Hepatocyte (in vitro differentiated cells): ENCODE data around the gene DDN. TPM values are rescaled to one million over a fixed set of nuclear protein-coding genes. Genes with fewer than 3 reads are reported as not detected.

Experiments
- DNase-seq: peaks from one replicate; pipeline ENCODE4 v3.0.0-alpha.2; 2016; ENCODE audit warnings: low spot score
- H2AFZ ChIP-seq: fragments of 200-600 bp; sonication (generic); 2 replicates; pipeline ENCODE4 v1.6.0; 2016; ENCODE audit warnings: antibody characterized with exemption, mild to moderate bottlenecking
- H3K27ac ChIP-seq: fragments of 200-600 bp; sonication (generic); 2 replicates; pipeline ENCODE4 v1.5.1; 2016; ENCODE audit warnings: mild to moderate bottlenecking
- H3K27me3 ChIP-seq: fragments of 200-600 bp; sonication (generic); 2 replicates; pipeline ENCODE4 v1.6.1; 2016
- H3K36me3 ChIP-seq: fragments of 200-600 bp; sonication (generic); replicated peaks from 2 replicates; pipeline ENCODE4 v1.5.1; 2016; ENCODE audit warnings: low read depth; ENCODE audit not compliant: insufficient read depth
- H3K4me1 ChIP-seq: fragments of 200-600 bp; sonication (generic); 2 replicates; pipeline ENCODE4 v1.5.1; 2016; ENCODE audit warnings: mild to moderate bottlenecking, moderate library complexity; ENCODE audit not compliant: insufficient read depth
- H3K4me2 ChIP-seq: fragments of 200-600 bp; sonication (generic); 2 replicates; pipeline ENCODE4 v1.6.0; 2016
- H3K4me3 ChIP-seq: fragments of 200-600 bp; sonication (generic); 2 replicates; pipeline ENCODE4 v1.5.1; 2016; ENCODE audit warnings: mild to moderate bottlenecking
- H3K79me2 ChIP-seq: fragments of 200-600 bp; sonication (generic); 2 replicates; pipeline ENCODE4 v1.6.0; 2017; ENCODE audit warnings: mild to moderate bottlenecking
- H3K9me2 ChIP-seq: fragments of 200-600 bp; sonication (generic); replicated peaks from 2 replicates; pipeline ENCODE4 v1.6.0; 2017; ENCODE audit warnings: mild to moderate bottlenecking; ENCODE audit not compliant: insufficient read depth
- H3K9me3 ChIP-seq: fragments of 200-600 bp; sonication (generic); 2 replicates; pipeline ENCODE4 v1.5.1; 2016; ENCODE audit warnings: low read depth, mild to moderate bottlenecking
- H4K20me1 ChIP-seq: fragments of 200-600 bp; sonication (generic); 2 replicates; pipeline ENCODE4 v1.6.0; 2016; ENCODE audit warnings: mild to moderate bottlenecking; ENCODE audit not compliant: insufficient read depth, poor library complexity, severe bottlenecking
- EZH2 ChIP-seq: fragments of 200-600 bp; sonication (generic); IDR thresholded peaks from 2 replicates; pipeline ENCODE4 v1.6.1; 2016; ENCODE audit warnings: antibody characterized with exemption, mild to moderate bottlenecking, borderline replicate concordance
- EZH2phosphoT487 ChIP-seq: fragments of 200-600 bp; sonication (generic); IDR thresholded peaks from one replicate; pipeline ENCODE4 v1.6.1; 2018; ENCODE audit warnings: antibody characterized with exemption, mild to moderate bottlenecking, low read depth, moderate library complexity; ENCODE audit not compliant: unreplicated experiment, severe bottlenecking
- WGBS: methylation state at CpG from one replicate; pipeline ENCODE4 v1.1.6; 2016; ENCODE audit warnings: low lambda C conversion rate; ENCODE audit errors: missing lambda C conversion rate; 5-methylcytosine and 5-hydroxymethylcytosine counted together
- polyA plus RNA-seq: library from polyadenylated mRNA; unstranded; fragments of >200 nt; fragmentation: Nextera tagmentation; extraction: Ambion mirVana; gene quantifications from 2 replicates; pipeline ENCODE4 v1.2.1, GENCODE V29; 2016
- total RNA-seq: library from RNA; depleted of rRNA; stranded (reverse); fragments of >200 nt; gene quantifications from 2 replicates; pipeline ENCODE4 v1.2.3, GENCODE V29; 2014
- TF ChIP-seq, protein P1 (sequence below): fragments of 200-600 bp; sonication (generic); IDR thresholded peaks from 2 replicates; pipeline ENCODE4 v1.5.1; 2016; ENCODE audit warnings: antibody characterized with exemption, mild to moderate bottlenecking; ENCODE audit not compliant: poor library complexity

The DDN gene
- total and polyA plus RNA-seq, 2 experiments from 2014 or later = 0.10 TPM; not detected in 1

DNA sequence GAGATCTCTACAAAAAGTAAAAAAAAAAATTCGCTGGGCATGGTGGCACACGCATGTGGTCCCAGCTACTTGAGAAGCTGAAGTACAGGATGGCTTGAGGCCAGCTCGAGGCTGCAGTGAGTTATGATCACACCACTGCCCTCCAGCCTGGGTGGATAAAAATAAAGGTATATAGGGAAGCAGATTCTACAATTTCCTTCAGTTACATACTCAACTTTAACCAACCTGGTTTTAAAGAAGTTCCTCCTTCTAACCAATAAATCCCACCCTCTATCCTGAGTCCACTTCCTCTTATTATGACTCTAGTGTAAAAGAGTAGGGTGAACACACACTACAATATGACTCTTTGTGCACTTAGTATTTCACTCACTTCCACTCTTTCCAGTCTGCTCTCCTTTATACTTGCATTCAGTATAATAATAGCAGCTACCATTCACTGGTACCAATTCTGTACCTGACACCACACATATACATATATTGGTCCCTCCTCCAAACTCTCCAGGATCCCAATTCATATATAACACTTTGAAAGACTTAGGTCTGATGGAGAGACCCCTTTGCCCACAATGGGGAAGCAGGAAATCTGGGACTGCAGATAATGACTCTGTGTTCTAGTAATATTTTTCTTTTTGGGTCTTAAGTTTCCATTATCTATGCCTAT, 44.2 kb downstream of the DDN start:
- H3K27me3 ChIP-seq = no peaks in the 10 kb centered on the region
- TF ChIP-seq EZH2phosphoT487 = no peak
- no peak for TF ChIP-seq EZH2
- TF ChIP-seq, protein P1, sequence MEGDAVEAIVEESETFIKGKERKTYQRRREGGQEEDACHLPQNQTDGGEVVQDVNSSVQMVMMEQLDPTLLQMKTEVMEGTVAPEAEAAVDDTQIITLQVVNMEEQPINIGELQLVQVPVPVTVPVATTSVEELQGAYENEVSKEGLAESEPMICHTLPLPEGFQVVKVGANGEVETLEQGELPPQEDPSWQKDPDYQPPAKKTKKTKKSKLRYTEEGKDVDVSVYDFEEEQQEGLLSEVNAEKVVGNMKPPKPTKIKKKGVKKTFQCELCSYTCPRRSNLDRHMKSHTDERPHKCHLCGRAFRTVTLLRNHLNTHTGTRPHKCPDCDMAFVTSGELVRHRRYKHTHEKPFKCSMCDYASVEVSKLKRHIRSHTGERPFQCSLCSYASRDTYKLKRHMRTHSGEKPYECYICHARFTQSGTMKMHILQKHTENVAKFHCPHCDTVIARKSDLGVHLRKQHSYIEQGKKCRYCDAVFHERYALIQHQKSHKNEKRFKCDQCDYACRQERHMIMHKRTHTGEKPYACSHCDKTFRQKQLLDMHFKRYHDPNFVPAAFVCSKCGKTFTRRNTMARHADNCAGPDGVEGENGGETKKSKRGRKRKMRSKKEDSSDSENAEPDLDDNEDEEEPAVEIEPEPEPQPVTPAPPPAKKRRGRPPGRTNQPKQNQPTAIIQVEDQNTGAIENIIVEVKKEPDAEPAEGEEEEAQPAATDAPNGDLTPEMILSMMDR = no peak
- 95% methylated on average over 3 of the region's 3 CpGs for WGBS
- no peak overlapping the region for H3K27ac ChIP-seq
- H3K4me3 ChIP-seq = no peak overlapping the region
- no peaks in the 10 kb centered on the region for H3K36me3 ChIP-seq
- H3K9me3 ChIP-seq = no peaks in the 10 kb centered on the region
- peaks cover 46% of the 10 kb centered on the region for H4K20me1 ChIP-seq
- peaks cover 16% of the 10 kb centered on the region for H3K4me1 ChIP-seq
- H3K4me2 ChIP-seq = peak overlapping the region; percentile 78
- H3K9me2 ChIP-seq = no peaks in the 10 kb centered on the region
- DNase-seq = no peak
- H3K79me2 ChIP-seq = peaks cover 62% of the 10 kb centered on the region
- H2AFZ ChIP-seq = no peak overlapping the region

GRCh38 chr12:48954061-48954460, 45.1 kb downstream of the DDN start:
- WGBS = 98% methylated on average over 3 of the region's 3 CpGs
- Histone ChIP-seq H2AFZ (no peak overlapping the region), H3K27ac (no peak overlapping the region), H3K36me3 (no peaks in the 10 kb centered on the region), H3K4me3 (no peak overlapping the region), H3K9me3 (no peaks in the 10 kb centered on the region), H3K4me2 (no peak overlapping the region), H3K79me2 (peaks cover 70% of the 10 kb centered on the region), H3K9me2 (no peaks in the 10 kb centered on the region), H3K27me3 (no peaks in the 10 kb centered on the region), H4K20me1 (peaks cover 54% of the 10 kb centered on the region), H3K4me1 (peaks cover 16% of the 10 kb centered on the region)
- TF ChIP-seq EZH2 (no peak), EZH2phosphoT487 (no peak)
- TF ChIP-seq, protein P1 = no peak
- DNase-seq = no peak

DNA sequence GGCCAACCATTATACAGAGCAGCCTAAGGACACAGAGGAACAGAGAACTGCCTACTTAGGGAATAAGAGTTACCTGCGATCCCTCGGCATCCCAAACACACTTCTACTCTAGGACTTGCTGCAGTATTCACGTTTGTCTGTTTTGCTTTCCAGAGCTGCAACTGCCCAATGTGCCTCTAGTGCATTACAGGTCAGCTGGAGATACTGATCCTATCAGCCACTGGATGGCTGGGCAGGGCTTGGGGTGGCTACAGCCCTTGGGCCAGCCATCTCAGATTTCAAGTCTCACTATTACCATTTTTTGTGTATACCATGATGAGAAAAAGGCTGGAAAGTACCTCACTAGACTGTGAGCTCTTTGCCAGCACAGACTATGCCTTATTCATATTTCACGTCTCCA, 46.5 kb downstream of the DDN start:
- Histone ChIP-seq H4K20me1 (peaks cover 65% of the 10 kb centered on the region), H2AFZ (no peak overlapping the region), H3K36me3 (no peaks in the 10 kb centered on the region), H3K4me3 (no peak overlapping the region), H3K27ac (no peak overlapping the region), H3K9me3 (no peaks in the 10 kb centered on the region), H3K79me2 (peaks cover 83% of the 10 kb centered on the region), H3K27me3 (no peaks in the 10 kb centered on the region), H3K4me1 (peaks cover 9% of the 10 kb centered on the region), H3K4me2 (no peak overlapping the region), H3K9me2 (no peaks in the 10 kb centered on the region)
- TF ChIP-seq, protein P1 = no peak
- no peak for TF ChIP-seq EZH2phosphoT487
- no peak for TF ChIP-seq EZH2
- 92% methylated on average over 4 of the region's 4 CpGs for WGBS
- no peak for DNase-seq
